Kidney (tissue), 14 donors: ENCODE measurements around the gene KCNIP1. TPM values are rescaled to one million over a fixed set of nuclear protein-coding genes. Genes with fewer than 3 reads are reported as not detected.

Experiments
- DNase-seq, 5 donors: peaks; one replicate each; pipeline ENCODE4 v3.0.0-alpha.2; 2013 to 2020
- FAIRE-seq: peaks from 2 replicates; lab custom pipeline; 2012; peaks lifted over from hg19 to GRCh38; lab: Jason Lieb, UNC
- H3K27ac ChIP-seq, 2 donors: one replicate each; pipeline ENCODE4 v1.7.0; 2013; ENCODE audit warnings: low read depth in 2 of 2, low read length in 2 of 2, inconsistent platforms in 1 of 2
- H3K27me3 ChIP-seq: one replicate; pipeline ENCODE4 v1.7.1; 2013; ENCODE audit warnings: low read length, inconsistent platforms; ENCODE audit not compliant: control insufficient read depth, insufficient read depth
- H3K36me3 ChIP-seq, 3 donors: one replicate each; pipeline versions ENCODE4 v1.7.0 to v1.7.1; 2013; ENCODE audit warnings: low read length in 3 of 3, control low read depth in 1 of 3, inconsistent platforms in 1 of 3; ENCODE audit not compliant: insufficient read depth in 3 of 3, control insufficient read depth in 2 of 3
- H3K4me1 ChIP-seq, 3 donors: one replicate each; pipeline versions ENCODE4 v1.7.0 to v1.7.1; 2013; ENCODE audit warnings: low read length in 3 of 3, inconsistent platforms in 1 of 3, low read depth in 1 of 3; ENCODE audit not compliant: control insufficient read depth in 2 of 3, insufficient read depth in 2 of 3
- H3K4me3 ChIP-seq, 3 donors: one replicate each; pipeline versions ENCODE4 v1.7.0 to v1.8.1; 2013; ENCODE audit warnings: low read length in 3 of 3, control low read depth in 1 of 3, inconsistent platforms in 1 of 3
- H3K9ac ChIP-seq, 3 donors: one replicate each; pipeline versions ENCODE4 v1.7.0 to v1.7.1; 2013; ENCODE audit warnings: low read length in 3 of 3, control low read depth in 1 of 3, inconsistent platforms in 1 of 3
- H3K9me3 ChIP-seq, 3 donors: one replicate each; pipeline versions ENCODE4 v1.7.0 to v1.7.1; 2013; ENCODE audit warnings: low read length in 3 of 3, control low read depth in 1 of 3, inconsistent platforms in 1 of 3; ENCODE audit not compliant: control insufficient read depth in 2 of 3, insufficient read depth in 1 of 3
- intact Hi-C: fragments of 100-400 bp; cut with DNase I; formaldehyde crosslinking; loops from one replicate; pipeline ENCODE4 v1.11.1; 2022
- polyA plus RNA-seq: library from polyadenylated mRNA; stranded (reverse); fragments of 350-450 nt; fragmentation: Illumina TruSeq; extraction: RNeasy Lipid Tissue Mini Kit (QIAGEN cat#74804); gene quantifications from one replicate; pipeline ENCODE4 v1.2.3, GENCODE V29; 2014; ENCODE audit warnings: low read depth, low replicate concordance; ENCODE audit not compliant: insufficient read depth
- total RNA-seq: library from RNA; stranded (reverse); fragmentation: NEBNext Ultra II Directional; extraction: Animal tissue kit (Norgen Biotek cat#: 25700); gene quantifications from one replicate; pipeline ENCODE4 v1.2.1, GENCODE V29; 2021
- TF ChIP-seq, protein P1 (sequence below): IDR thresholded peaks from 3 replicates; pipeline ENCODE4 v1.5.1; 2012; ENCODE audit warnings: mild to moderate bottlenecking, moderate library complexity, borderline replicate concordance; ENCODE audit not compliant: insufficient read depth; ENCODE audit errors: extremely low read depth
- donor health status: control.
- donor health status: control.
- donor health status: control.
- donor health status: control.
- donor health status: control.
- donor health status: DM: yes; HTN: yes; CAD: no.
- donor health status: Normal renal cell carcinoma (clear cell type).

The KCNIP1 gene
- total and polyA plus RNA-seq, 2 donors from 2014 or later, result 1.8 to 3.1 TPM

DNA sequence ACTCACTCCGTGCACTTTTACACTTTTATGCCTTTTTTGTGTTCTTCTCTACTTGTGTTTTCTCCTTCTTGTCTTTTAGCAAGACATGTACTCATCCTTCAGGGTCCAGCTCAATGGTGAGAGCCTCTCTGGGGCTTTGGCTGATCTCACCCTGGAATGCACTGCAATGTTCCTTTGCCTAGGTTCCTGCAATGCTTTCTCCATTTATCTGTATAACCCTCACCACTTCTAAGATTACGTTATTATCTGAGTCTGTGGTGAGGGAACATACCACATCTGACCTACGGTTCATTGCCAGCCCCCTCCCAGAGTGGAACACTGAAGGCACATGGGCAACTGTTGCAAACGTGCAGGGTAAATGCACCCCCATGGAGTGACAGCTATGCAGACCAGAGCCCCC is 47.3 kb downstream of the KCNIP1 start:
- Histone ChIP-seq H3K4me1 (peaks cover 0 to 10% (median 0%) of the 10 kb centered on the region in 3 donors), H3K27ac (no peak overlapping the region), H3K36me3 (no peaks in the 10 kb centered on the region), H3K9ac (no peak overlapping the region), H3K27me3 (no peaks in the 10 kb centered on the region), H3K9me3 (peaks cover 0 to 5% (median 1%) of the 10 kb centered on the region in 3 donors), H3K4me3 (no peak overlapping the region)
- DNase-seq (peak in 1 of 5 donors; percentile 22), FAIRE-seq (no peak)
- intact Hi-C loops, result no loop called here
- TF ChIP-seq, protein P1, sequence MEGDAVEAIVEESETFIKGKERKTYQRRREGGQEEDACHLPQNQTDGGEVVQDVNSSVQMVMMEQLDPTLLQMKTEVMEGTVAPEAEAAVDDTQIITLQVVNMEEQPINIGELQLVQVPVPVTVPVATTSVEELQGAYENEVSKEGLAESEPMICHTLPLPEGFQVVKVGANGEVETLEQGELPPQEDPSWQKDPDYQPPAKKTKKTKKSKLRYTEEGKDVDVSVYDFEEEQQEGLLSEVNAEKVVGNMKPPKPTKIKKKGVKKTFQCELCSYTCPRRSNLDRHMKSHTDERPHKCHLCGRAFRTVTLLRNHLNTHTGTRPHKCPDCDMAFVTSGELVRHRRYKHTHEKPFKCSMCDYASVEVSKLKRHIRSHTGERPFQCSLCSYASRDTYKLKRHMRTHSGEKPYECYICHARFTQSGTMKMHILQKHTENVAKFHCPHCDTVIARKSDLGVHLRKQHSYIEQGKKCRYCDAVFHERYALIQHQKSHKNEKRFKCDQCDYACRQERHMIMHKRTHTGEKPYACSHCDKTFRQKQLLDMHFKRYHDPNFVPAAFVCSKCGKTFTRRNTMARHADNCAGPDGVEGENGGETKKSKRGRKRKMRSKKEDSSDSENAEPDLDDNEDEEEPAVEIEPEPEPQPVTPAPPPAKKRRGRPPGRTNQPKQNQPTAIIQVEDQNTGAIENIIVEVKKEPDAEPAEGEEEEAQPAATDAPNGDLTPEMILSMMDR, result no peak

DNA sequence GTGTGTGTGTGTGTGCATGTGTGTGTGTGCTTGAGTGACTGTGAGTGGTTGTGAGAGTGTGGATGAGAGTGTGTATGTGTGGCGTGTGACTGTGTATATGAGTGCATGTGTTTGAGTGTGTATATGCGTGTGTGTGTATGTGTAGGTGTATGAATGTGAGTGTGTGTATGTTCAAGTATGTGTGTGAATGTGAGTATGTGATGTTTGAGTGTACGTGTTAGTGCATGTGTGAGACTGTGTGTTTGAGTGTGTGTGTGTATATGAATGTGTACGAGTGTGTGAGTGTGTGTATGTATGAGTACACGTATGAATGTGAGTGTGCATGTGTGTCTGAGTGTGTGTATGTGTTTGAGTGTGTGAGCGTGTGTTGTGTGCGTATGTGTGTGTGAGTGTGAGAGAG is 47.8 kb downstream of the KCNIP1 start:
- Histone ChIP-seq H3K4me3 (no peak overlapping the region), H3K36me3 (no peaks in the 10 kb centered on the region), H3K27ac (no peak overlapping the region), H3K4me1 (peaks cover 0 to 10% (median 0%) of the 10 kb centered on the region in 3 donors), H3K9me3 (peaks cover 0 to 5% (median 0%) of the 10 kb centered on the region in 3 donors), H3K9ac (no peak overlapping the region), H3K27me3 (no peaks in the 10 kb centered on the region)
- DNase-seq, result peak in 2 of 5 donors; percentile 2 to 4
- FAIRE-seq, result no peak
- intact Hi-C loops, result no loop called here
- TF ChIP-seq, protein P1, result no peak

DNA sequence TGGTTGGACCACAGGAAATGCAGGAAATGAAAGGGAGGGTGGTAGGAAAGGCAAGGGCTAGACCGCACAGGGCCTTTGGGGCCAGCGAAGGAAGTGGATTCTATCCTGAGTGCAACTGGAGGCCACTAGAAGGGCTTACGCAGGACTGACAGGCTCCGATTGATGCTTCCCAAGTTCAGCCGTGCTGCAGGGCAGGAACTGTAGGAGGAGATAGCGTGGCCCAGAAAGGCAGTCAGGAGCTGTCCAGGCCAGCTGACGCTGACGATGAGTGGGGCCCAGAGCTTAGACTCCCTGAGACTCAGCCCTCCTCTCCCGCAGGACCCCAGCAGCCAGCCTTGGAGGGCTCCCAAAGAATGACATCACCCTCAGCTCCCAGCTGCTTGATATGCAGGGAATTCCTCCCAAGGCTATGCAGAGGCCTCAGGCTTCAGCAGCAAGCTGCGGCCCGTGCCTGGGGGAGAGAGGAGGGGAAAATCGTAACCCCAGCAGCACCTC is 48.8 kb downstream of the KCNIP1 start:
- H3K4me1 ChIP-seq, result peaks cover 0 to 10% (median 0%) of the 10 kb centered on the region in 3 donors
- TF ChIP-seq, protein P1, result no peak
- no peaks in the 10 kb centered on the region for H3K36me3 ChIP-seq
- peaks cover 0 to 5% (median 0%) of the 10 kb centered on the region in 3 donors for H3K9me3 ChIP-seq
- DNase-seq (peak; percentile 87 to 97 (median 92)), FAIRE-seq (no peak)
- no peaks in the 10 kb centered on the region for H3K27me3 ChIP-seq
- H3K9ac ChIP-seq, result no peak overlapping the region
- intact Hi-C loops, result no loop called here
- H3K4me3 ChIP-seq, result no peak overlapping the region
- peak overlapping the region; percentile 17 to 41 for H3K27ac ChIP-seq

DNA sequence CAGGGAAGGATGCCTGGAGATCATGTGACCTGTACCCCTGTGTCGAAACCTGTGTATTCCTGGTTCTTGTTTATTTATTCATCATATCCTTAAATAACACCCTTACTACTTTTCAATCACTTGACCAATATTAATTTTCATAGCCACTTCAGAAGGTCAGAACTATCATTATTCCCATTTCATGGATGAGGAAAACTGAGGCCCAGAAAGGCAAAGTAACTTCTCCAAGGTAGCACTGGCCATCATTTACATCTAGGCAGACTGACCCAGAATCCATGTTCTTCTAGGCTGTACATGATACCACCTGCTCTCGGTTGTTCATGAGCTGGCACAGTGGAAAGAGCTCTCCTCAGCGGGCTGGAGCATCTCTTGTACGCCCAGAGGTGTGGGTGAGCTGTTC is 49.4 kb downstream of the KCNIP1 start:
- Histone ChIP-seq H3K27ac (peak overlapping the region in 1 of 2 donors; percentile 41), H3K4me1 (peaks cover 0 to 10% (median 0%) of the 10 kb centered on the region in 3 donors), H3K4me3 (no peak overlapping the region), H3K9ac (no peak overlapping the region), H3K9me3 (peaks cover 0 to 5% (median 0%) of the 10 kb centered on the region in 3 donors), H3K27me3 (no peaks in the 10 kb centered on the region), H3K36me3 (no peaks in the 10 kb centered on the region)
- TF ChIP-seq, protein P1, result no peak
- DNase-seq (no peak), FAIRE-seq (no peak)
- intact Hi-C loops, result no loop called here
